ENCODE measurements around the gene CES2. TPM values are rescaled to one million over a fixed set of nuclear protein-coding genes. Genes with fewer than 3 reads are reported as not detected.

CES2 gene
- total and polyA plus RNA-seq, 2 donors (not counting 3 experiments of a cell fraction or from before 2014, with no cell fraction given), result 19.1 to 28.8 TPM

DNA sequence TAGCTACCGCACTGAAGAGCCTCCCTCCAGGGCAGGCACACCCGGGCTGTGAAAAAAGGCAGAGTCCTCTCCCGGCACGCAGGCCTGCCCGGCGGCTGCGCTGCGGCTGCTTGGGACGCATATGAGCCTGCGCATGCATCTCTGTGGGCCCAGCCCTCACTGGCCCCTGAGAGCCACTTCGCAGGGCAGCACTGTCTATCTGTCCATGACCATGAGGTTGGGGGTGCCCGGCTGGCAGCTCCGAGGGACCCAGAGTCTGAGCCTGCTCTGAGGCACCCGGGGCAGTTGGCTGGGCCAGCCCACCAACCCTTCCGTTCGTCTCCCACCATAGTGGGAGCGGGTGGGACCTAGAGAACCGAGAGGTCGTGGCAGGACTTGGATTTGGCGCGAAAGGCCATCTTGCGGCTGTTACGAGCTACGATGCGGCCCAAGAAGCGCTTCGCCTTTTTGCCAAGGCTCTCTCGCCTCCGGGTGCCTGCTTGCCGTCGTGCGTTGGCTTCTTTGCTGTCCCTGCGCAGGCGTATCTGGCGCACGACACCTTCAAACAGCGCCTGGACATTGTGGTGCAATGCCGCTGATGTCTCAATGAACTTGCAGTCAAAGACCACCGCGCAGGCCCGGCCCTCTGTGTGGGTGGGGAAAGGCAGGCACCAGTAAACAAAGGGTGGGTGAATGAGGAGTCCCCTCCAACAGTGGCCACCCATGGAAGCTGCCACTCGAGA is 13.4 kb upstream of the CES2 start:
- intact Hi-C loops (cut with micrococcal nuclease) (no loop called here), dilution Hi-C loops (cut with MboI; ENCODE audit: extremely low pct_ligation_motif_present, low sequenced_read_pairs) (no loop called here)
- CTCF ChIA-PET, result interaction anchor here (1.0 to 5.2 kb wide), 5 partner anchors 12 to 42 kb away, joined by 3 to 25 read pairs (median 4); partner anchors contain the start of gene PDP2

More for the DNA sequence above, 13.4 kb upstream of the CES2 start:
- H4K20me1 ChIP-seq (replicated peaks; ENCODE audit: control insufficient read depth, extremely low read depth, insufficient read depth, low read length), result no peaks in the 10 kb centered on the region
- H3K79me2 ChIP-seq (ENCODE audit: control insufficient read depth, insufficient read depth, low read length), result no peaks in the 10 kb centered on the region
- no peaks in the 10 kb centered on the region for H3K36me3 ChIP-seq (ENCODE audit: control insufficient read depth in 2 of 2, extremely low read depth in 1 of 2, insufficient read depth in 2 of 2, low read length in 2 of 2)
- H3K9ac ChIP-seq (replicated peaks; ENCODE audit: extremely low read depth, insufficient read depth, low read length), result no peak overlapping the region
- H3K27me3 ChIP-seq (ENCODE audit: control insufficient read depth in 2 of 2, insufficient read depth in 2 of 2, low read length in 2 of 2), result peaks cover 35 to 41% of the 10 kb centered on the region in 2 experiments
- FAIRE-seq, result no peak
- POLR2A ChIA-PET, result no interaction called here
- BruUV-seq (replicated peaks), result no TSS peak
- H3K9me1 ChIP-seq (replicated peaks; ENCODE audit: control insufficient read depth, extremely low read depth, insufficient read depth, low read length), result no peaks in the 10 kb centered on the region
- no peak overlapping the region for H3K4me3 ChIP-seq (replicated peaks in 1 of 3; ENCODE audit: insufficient read depth in 1 of 3, low read depth in 1 of 3, low read length in 3 of 3)
- H3K4me2 ChIP-seq (ENCODE audit: insufficient read depth, low read length), result no peak overlapping the region
- DNase-seq (ENCODE audit: low read depth, low spot score), result no peak
- H2AFZ ChIP-seq (ENCODE audit: low read depth, low read length), result no peak overlapping the region
- no peaks in the 10 kb centered on the region for H3K9me3 ChIP-seq (replicated peaks; ENCODE audit: control insufficient read depth, insufficient read depth, low read length)
- TF ChIP-seq GATA2 (IDR thresholded peaks at IDR 0.05; ENCODE audit: insufficient read depth, insufficient read length, low read depth, low read length), result no peak
- TF ChIP-seq, protein P1, sequence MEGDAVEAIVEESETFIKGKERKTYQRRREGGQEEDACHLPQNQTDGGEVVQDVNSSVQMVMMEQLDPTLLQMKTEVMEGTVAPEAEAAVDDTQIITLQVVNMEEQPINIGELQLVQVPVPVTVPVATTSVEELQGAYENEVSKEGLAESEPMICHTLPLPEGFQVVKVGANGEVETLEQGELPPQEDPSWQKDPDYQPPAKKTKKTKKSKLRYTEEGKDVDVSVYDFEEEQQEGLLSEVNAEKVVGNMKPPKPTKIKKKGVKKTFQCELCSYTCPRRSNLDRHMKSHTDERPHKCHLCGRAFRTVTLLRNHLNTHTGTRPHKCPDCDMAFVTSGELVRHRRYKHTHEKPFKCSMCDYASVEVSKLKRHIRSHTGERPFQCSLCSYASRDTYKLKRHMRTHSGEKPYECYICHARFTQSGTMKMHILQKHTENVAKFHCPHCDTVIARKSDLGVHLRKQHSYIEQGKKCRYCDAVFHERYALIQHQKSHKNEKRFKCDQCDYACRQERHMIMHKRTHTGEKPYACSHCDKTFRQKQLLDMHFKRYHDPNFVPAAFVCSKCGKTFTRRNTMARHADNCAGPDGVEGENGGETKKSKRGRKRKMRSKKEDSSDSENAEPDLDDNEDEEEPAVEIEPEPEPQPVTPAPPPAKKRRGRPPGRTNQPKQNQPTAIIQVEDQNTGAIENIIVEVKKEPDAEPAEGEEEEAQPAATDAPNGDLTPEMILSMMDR (IDR thresholded peaks at IDR 0.05; ENCODE audit: extremely low read depth in 1 of 2, insufficient read depth in 1 of 2, low read depth in 1 of 2, low read length in 2 of 2), result no peak
- TF ChIP-seq MAX (IDR thresholded peaks at IDR 0.05; ENCODE audit: insufficient read depth, insufficient read length), result no peak
- no peak for TF ChIP-seq EZH2 (IDR thresholded peaks at IDR 0.05; ENCODE audit: borderline replicate concordance, low read depth, low read length, severe bottlenecking)
- TF ChIP-seq MYC (IDR thresholded peaks at IDR 0.05; ENCODE audit: low read depth, low read length), result no peak
- no peak for TF ChIP-seq POLR2A (IDR thresholded peaks at IDR 0.05; ENCODE audit: low read depth, low read length)
- no peak for TF ChIP-seq JUN (IDR thresholded peaks at IDR 0.05; ENCODE audit: borderline replicate concordance, insufficient read depth, insufficient read length, low read depth)
- TF ChIP-seq FOS (IDR thresholded peaks at IDR 0.05; ENCODE audit: borderline replicate concordance, insufficient read depth, low read length), result no peak
- TF ChIP-seq POLR2AphosphoS5 (IDR thresholded peaks at IDR 0.05; ENCODE audit: insufficient read depth, low read depth, low read length), result no peak
- no peak overlapping the region for H3K27ac ChIP-seq (ENCODE audit: insufficient read depth, low read depth, low read length)
- H3K4me1 ChIP-seq (ENCODE audit: control insufficient read depth, extremely low read depth, insufficient read depth, low read length), result peaks cover 3% of the 10 kb centered on the region

Data from endothelial cell of umbilical vein (primary cell).